Endometrium (tissue), 2 donors: ENCODE results near the gene CDH3.

Experiments used
- FAIRE-seq: peaks from 2 replicates; lab custom pipeline; 2012; peaks lifted over from hg19 to GRCh38; lab: Jason Lieb, UNC
- donor health status: control.
- donor health status: control.

Gene CDH3

GRCh38 chr16:68652659-68653058, 7.5 kb downstream of the CDH3 start:
- no peak for FAIRE-seq

GRCh38 chr16:68655806-68656205, 10.7 kb downstream of the CDH3 start:
- no peak for FAIRE-seq

- no peak for FAIRE-seq
Measured at GRCh38 chr16:68656751-68657150, 11.6 kb downstream of the CDH3 start.

GRCh38 chr16:68658341-68658973, 13.3 kb downstream of the CDH3 start:
- FAIRE-seq = no peak

GRCh38 chr16:68658974-68659360, 13.9 kb downstream of the CDH3 start:
- no peak for FAIRE-seq

- no peak for FAIRE-seq
Measured at GRCh38 chr16:68659412-68660358, 14.6 kb downstream of the CDH3 start.

- no peak for FAIRE-seq
Measured at GRCh38 chr16:68660359-68660795, 15.3 kb downstream of the CDH3 start.

- no peak for FAIRE-seq
Measured at GRCh38 chr16:68662035-68662434, 16.9 kb downstream of the CDH3 start.

GRCh38 chr16:68664297-68664696, 19.2 kb downstream of the CDH3 start:
- FAIRE-seq = no peak

GRCh38 chr16:68665501-68665900, 20.4 kb downstream of the CDH3 start:
- FAIRE-seq = no peak

GRCh38 chr16:68668266-68668665, 23.2 kb downstream of the CDH3 start:
- FAIRE-seq = no peak

GRCh38 chr16:68676113-68676860, 31.2 kb downstream of the CDH3 start:
- no peak for FAIRE-seq

GRCh38 chr16:68681038-68681437, 35.9 kb downstream of the CDH3 start:
- no peak for FAIRE-seq

GRCh38 chr16:68685685-68686478, 40.8 kb downstream of the CDH3 start:
- no peak for FAIRE-seq

GRCh38 chr16:68686905-68687304, 41.8 kb downstream of the CDH3 start:
- FAIRE-seq = no peak

GRCh38 chr16:68689921-68690320, 44.8 kb downstream of the CDH3 start:
- FAIRE-seq = no peak

GRCh38 chr16:68695575-68695974, 50.5 kb downstream of the CDH3 start:
- FAIRE-seq = no peak

GRCh38 chr16:68696514-68696913, 51.4 kb downstream of the CDH3 start:
- FAIRE-seq = no peak

GRCh38 chr16:68698091-68698490, 53.0 kb downstream of the CDH3 start:
- FAIRE-seq = no peak

- FAIRE-seq = no peak
Measured at GRCh38 chr16:68700120-68700519, 55.0 kb downstream of the CDH3 start.

GRCh38 chr16:68700831-68701230, 55.7 kb downstream of the CDH3 start:
- no peak for FAIRE-seq
